AG09319 (cell line): Measurements from ENCODE around the gene TMEM263.

Source experiments
- DNase-seq: peaks from one replicate; pipeline ENCODE4 v3.0.0-alpha.2; 2010; ENCODE audit warnings: low read depth; ENCODE audit errors: extremely low read depth
- TF ChIP-seq, protein P1 (sequence below): IDR thresholded peaks from 2 replicates; pipeline ENCODE4 v1.5.1; 2011; ENCODE audit warnings: low read depth, mild to moderate bottlenecking, inconsistent platforms, low read length, moderate library complexity

Gene TMEM263

DNA sequence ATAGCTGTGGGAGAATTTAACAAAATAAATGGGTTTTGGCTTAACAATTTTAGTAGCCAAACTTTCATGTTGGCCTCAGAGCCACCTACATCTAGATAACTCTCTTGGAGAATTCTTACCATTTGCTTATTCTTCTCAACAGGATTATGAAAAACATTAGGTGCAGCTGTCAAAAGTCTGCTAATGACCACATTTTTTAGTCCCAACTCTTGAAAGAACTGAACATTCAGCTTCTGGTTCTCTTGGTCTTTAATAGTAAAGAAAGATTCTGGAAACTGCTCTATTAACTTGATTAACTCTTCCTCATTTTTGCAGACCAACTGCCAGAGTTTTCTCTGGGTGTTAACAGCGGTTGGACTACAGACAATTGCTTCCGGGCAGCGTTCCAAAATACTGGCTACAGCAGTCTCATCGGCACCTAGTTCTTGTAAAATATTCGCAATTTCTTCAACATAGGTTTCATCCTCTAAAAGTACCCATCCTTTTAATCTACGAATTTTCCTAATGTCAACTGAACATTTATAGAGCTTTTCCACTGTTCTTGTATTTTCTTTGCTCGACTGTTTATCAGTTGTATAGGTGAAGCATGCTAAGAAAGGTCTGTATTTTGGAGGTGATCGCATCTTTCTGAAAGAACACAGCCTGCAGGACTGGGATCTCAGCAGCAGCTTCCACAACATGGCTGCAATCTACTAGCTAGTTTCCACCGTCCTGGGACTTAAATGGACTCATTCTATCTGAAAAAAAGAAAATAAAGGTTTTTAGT, 22.5 kb downstream of the TMEM263 start:
- TF ChIP-seq, protein P1, sequence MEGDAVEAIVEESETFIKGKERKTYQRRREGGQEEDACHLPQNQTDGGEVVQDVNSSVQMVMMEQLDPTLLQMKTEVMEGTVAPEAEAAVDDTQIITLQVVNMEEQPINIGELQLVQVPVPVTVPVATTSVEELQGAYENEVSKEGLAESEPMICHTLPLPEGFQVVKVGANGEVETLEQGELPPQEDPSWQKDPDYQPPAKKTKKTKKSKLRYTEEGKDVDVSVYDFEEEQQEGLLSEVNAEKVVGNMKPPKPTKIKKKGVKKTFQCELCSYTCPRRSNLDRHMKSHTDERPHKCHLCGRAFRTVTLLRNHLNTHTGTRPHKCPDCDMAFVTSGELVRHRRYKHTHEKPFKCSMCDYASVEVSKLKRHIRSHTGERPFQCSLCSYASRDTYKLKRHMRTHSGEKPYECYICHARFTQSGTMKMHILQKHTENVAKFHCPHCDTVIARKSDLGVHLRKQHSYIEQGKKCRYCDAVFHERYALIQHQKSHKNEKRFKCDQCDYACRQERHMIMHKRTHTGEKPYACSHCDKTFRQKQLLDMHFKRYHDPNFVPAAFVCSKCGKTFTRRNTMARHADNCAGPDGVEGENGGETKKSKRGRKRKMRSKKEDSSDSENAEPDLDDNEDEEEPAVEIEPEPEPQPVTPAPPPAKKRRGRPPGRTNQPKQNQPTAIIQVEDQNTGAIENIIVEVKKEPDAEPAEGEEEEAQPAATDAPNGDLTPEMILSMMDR = no peak
- no peak for DNase-seq

DNA sequence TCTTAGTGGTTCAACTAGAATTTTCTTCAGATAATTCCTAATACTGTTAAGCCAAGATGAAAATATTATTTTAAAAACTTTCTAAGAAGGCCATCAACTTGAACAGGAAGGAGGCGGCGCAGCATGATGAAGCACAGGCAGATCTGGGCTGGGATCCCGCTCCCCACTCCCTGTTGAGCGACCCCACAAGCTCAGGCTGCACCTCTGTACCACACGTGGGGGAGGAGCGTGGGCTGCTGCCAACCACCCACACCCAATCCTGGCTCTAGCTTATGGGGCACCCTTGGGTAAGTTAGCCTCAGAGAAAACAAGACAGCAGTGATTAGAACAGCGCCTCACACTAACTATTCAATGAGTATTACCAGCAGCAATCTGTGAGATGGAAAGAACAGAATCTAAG, 25.2 kb downstream of the TMEM263 start:
- TF ChIP-seq, protein P1 = no peak
- no peak for DNase-seq

DNA sequence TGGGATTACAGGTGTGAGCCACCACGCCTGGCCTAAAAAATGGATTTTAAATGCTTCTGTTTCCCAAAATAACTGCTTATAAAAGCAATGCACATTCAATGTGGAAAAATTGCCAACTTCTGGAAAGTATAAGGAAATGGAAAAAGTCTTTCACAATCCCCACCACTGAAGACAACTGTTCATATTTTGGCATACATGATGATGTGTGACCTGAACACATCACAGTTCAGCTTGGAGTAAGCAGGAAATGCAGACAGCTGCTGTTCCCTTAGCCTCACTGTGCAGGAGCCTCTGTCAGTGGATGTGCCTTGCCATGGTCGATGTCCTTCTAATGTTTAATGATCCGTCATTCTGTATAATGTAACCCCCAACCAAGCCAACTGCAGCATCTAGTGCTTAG, 26.1 kb downstream of the TMEM263 start:
- TF ChIP-seq, protein P1 = no peak
- DNase-seq = no peak

DNA sequence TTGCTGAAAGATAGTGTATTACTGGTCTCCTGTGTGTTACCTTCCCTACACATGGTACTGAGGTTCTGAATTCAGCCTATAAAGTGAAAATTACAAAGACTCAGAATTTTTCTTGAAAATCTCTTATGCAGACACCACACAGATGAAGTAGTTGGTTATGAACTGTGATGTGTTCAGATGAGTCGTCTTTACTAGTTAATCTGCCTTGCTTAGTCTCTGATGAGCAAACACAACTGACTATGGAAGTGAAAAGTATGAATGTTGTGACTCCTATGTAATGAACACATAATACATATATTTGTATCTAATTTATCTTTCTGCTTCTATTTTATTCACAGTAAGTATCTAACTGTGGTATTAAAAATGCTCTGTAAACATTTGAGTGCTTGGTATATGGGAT, 26.5 kb downstream of the TMEM263 start:
- TF ChIP-seq, protein P1 = no peak
- DNase-seq = no peak

DNA sequence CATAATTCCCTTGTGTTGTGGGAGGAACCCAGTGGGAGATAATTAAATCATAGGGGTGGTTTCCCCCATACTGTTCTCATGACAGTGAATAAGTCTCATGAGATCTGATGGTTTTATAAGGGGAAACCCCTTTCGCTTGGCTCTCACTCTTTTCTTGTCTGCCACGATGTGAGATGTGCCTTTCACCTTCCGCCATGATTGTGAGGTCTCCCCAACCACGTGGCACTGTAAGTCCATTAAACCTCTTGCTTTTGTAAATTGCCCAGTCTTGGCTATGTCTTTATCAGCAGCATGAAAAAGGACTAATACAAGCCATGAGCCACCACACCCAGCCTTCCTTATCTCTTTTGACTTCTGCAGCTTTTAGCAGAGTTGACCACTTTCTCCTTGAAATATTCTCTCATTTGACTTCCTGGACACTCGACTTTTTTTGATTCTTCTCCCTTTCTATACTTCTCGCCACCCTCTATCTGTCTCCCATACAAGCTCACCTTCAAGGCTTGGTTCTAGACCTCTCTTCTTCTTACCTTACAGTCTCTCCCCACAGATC, 29.0 kb downstream of the TMEM263 start:
- DNase-seq = no peak
- TF ChIP-seq, protein P1 = no peak

DNA sequence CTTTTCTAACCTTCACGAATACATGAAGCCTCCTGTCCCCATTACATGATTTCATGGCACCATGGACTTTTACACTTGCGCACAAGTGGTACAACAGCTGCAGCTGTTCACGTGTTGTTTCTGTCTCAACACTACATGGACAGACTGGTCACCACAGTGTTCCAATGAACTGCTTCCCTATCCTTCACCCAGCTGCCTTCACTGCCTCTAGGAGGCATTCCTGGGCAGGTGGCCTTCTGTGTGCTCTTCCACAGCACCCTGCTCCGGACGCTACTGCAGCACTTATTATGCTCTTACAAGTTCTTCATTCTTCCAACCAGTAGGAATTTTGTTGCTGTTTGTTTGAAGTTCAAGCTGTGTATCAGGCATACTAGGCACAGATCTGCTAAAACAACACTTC, 29.8 kb downstream of the TMEM263 start:
- TF ChIP-seq, protein P1 = no peak

DNA sequence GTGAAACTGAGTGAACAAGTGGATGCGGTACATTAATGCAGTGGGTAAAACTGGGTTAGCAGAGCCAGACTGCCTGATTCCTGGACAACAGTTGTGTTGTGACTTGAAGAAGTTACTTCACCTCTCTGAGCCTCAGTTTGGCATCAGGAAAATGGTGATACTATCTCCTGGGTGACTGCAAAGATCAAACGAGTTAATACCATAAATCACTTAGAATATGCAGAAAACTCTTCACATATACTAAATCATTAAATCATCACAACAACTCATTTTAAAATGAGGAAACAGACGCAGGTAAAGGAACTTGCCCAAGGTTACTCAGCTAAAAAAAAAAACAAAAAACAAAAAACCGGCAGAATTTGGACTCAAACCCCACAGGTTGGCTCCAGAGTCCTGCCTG, 30.4 kb downstream of the TMEM263 start:
- DNase-seq = no peak
- TF ChIP-seq, protein P1 = no peak

More for the DNA sequence above, 29.8 kb downstream of the TMEM263 start:
- no peak for DNase-seq
